A549 (cell line): ENCODE results near the gene SLC24A4.

Experiments
- EP300 ChIP-seq, 2 experiments: fragments of >200 bp; sonication (Bioruptor Twin); formaldehyde crosslinking; IDR thresholded peaks; 2 replicates in 1 of 2; 3 replicates in 1 of 2; pipeline ENCODE4 v1.6.1; 2016 to 2017
- NPAS2 ChIP-seq: fragments of 250-450 bp; sonication (Bioruptor Pico); IDR thresholded peaks from 2 replicates; pipeline ENCODE4 v1.8.0; 2022; ENCODE audit warnings: mild to moderate bottlenecking, moderate library complexity, borderline replicate concordance
- POLR2A ChIP-seq: IDR thresholded peaks from 2 replicates; pipeline ENCODE4 v1.6.1; 2012; ENCODE audit warnings: mild to moderate bottlenecking, low read length
- POLR2AphosphoS2 ChIP-seq: conservative IDR thresholded peaks from 2 replicates; pipeline ENCODE4 v1.6.1; 2012; ENCODE audit warnings: low read length, improper control_type of control experiment, inconsistent platforms
- RAD21 ChIP-seq, 2 experiments: fragments of >200 bp in 1 of 2; sonication (Bioruptor Twin) in 1 of 2; formaldehyde crosslinking in 1 of 2; IDR thresholded peaks in 1 of 2; conservative IDR thresholded peaks in 1 of 2; 2 replicates in 1 of 2; 3 replicates in 1 of 2; pipeline ENCODE4 v1.6.1; 2012 to 2018; ENCODE audit warnings: inconsistent platforms in 1 of 2
- TF ChIP-seq, protein P1 (sequence below): fragments of >200 bp; sonication (Bioruptor Twin); formaldehyde crosslinking; IDR thresholded peaks from 3 replicates; pipeline ENCODE4 v1.5.1; 2016
- TF ChIP-seq, protein P2 (sequence below): IDR thresholded peaks from 2 replicates; pipeline ENCODE4 v1.6.1; 2012; ENCODE audit warnings: low read depth, borderline replicate concordance
- TF ChIP-seq, protein P3 (sequence below): fragments of 150-350 bp; IDR thresholded peaks from 2 replicates; pipeline ENCODE4 v1.6.1; 2014; ENCODE audit warnings: low read depth, mild to moderate bottlenecking, low read length
- TF ChIP-seq, protein P4 (sequence below): fragments of 450-650 bp; IDR thresholded peaks from 2 replicates; pipeline ENCODE4 v1.6.1; 2014; ENCODE audit warnings: antibody characterized with exemption

DNA sequence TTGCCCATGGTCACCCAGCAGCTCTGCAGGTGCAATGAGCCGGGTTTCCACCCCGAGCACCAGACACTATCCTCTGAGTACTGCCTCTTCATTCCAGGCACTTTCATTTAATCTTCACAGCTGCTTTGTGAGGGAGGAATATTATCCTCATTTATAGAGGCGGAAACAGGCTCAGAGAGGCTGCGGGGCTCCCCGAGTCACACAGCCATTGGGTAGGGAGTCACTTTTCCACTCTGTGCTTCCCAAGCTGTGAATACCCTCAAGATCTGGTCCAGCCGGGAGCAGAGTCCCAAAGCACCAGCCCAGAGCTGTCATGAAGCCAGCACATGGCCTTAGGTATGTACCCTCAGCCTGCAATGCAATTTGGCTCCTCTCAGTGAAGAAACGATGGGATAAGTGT, 138.9 kb downstream of the SLC24A4 start:
- TF ChIP-seq, protein P1, sequence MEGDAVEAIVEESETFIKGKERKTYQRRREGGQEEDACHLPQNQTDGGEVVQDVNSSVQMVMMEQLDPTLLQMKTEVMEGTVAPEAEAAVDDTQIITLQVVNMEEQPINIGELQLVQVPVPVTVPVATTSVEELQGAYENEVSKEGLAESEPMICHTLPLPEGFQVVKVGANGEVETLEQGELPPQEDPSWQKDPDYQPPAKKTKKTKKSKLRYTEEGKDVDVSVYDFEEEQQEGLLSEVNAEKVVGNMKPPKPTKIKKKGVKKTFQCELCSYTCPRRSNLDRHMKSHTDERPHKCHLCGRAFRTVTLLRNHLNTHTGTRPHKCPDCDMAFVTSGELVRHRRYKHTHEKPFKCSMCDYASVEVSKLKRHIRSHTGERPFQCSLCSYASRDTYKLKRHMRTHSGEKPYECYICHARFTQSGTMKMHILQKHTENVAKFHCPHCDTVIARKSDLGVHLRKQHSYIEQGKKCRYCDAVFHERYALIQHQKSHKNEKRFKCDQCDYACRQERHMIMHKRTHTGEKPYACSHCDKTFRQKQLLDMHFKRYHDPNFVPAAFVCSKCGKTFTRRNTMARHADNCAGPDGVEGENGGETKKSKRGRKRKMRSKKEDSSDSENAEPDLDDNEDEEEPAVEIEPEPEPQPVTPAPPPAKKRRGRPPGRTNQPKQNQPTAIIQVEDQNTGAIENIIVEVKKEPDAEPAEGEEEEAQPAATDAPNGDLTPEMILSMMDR: no peak
- TF ChIP-seq, protein P2, sequence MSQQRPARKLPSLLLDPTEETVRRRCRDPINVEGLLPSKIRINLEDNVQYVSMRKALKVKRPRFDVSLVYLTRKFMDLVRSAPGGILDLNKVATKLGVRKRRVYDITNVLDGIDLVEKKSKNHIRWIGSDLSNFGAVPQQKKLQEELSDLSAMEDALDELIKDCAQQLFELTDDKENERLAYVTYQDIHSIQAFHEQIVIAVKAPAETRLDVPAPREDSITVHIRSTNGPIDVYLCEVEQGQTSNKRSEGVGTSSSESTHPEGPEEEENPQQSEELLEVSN: no peak
- no peak for TF ChIP-seq NPAS2 (CRISPR knock-in tag)
- TF ChIP-seq RAD21 (conservative IDR thresholded peaks at IDR 0.05 in 1 of 2, IDR thresholded peaks at IDR 0.05 in 1 of 2): no peak
- TF ChIP-seq, protein P3, sequence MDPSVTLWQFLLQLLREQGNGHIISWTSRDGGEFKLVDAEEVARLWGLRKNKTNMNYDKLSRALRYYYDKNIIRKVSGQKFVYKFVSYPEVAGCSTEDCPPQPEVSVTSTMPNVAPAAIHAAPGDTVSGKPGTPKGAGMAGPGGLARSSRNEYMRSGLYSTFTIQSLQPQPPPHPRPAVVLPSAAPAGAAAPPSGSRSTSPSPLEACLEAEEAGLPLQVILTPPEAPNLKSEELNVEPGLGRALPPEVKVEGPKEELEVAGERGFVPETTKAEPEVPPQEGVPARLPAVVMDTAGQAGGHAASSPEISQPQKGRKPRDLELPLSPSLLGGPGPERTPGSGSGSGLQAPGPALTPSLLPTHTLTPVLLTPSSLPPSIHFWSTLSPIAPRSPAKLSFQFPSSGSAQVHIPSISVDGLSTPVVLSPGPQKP: no peak
- TF ChIP-seq EP300 (IDR thresholded peaks at IDR 0.05): no peak
- TF ChIP-seq POLR2A: no peak
- TF ChIP-seq, protein P4, sequence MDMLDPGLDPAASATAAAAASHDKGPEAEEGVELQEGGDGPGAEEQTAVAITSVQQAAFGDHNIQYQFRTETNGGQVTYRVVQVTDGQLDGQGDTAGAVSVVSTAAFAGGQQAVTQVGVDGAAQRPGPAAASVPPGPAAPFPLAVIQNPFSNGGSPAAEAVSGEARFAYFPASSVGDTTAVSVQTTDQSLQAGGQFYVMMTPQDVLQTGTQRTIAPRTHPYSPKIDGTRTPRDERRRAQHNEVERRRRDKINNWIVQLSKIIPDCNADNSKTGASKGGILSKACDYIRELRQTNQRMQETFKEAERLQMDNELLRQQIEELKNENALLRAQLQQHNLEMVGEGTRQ: no peak
- TF ChIP-seq POLR2AphosphoS2: no peak
